SK-N-SH (cell line): ENCODE data around the gene MRPL14. TPM values are rescaled to one million over a fixed set of nuclear protein-coding genes. Genes with fewer than 3 reads are reported as not detected.

ENCODE experiments used
- CTCF ChIA-PET: fragments of 300-600, 350-600 bp; formaldehyde crosslinking; extraction: SDS; loops from one replicate; lab custom pipeline; 2021; lab: Yijun Ruan, JAX
- POLR2A ChIA-PET: fragments of 350-600 bp; sonication (Branson Sonifier 250); formaldehyde crosslinking; extraction: SDS; loops from one replicate; lab custom pipeline; 2020; ENCODE audit warnings: antibody characterized with exemption, inconsistent platforms; lab: Yijun Ruan, JAX
- DNase-seq: peaks from one replicate; pipeline ENCODE4 v3.0.0; 2012
- H2AFZ ChIP-seq: fragments of 200-600 bp; sonication (generic); 2 replicates; pipeline ENCODE4 v1.8.1; 2016; ENCODE audit warnings: antibody characterized with exemption, mild to moderate bottlenecking, low read depth
- H3F3A ChIP-seq: fragments of 200-600 bp; sonication (generic); replicated peaks from 2 replicates; pipeline ENCODE3; 2016; ENCODE audit warnings: antibody characterized with exemption, mild to moderate bottlenecking; ENCODE audit not compliant: insufficient read depth
- H3K27ac ChIP-seq, 2 experiments: fragments of 200-500 bp in 1 of 2; fragments of 200-600 bp in 1 of 2; sonication (Bioruptor generic) in 1 of 2; sonication (generic), shearing (Covaris generic) in 1 of 2; 2 replicates each; pipeline versions ENCODE4 v1.5.1 to v1.6.1; 2014 to 2016; ENCODE audit warnings: low read depth in 2 of 2, inconsistent platforms in 1 of 2, low read length in 1 of 2, mild to moderate bottlenecking in 1 of 2, mixed read lengths in 1 of 2
- H3K27me3 ChIP-seq: fragments of 200-600 bp; sonication (generic), shearing (Covaris generic); 2 replicates; pipeline ENCODE4 v1.6.1; 2016; ENCODE audit warnings: mixed run types; ENCODE audit not compliant: insufficient read depth
- H3K36me3 ChIP-seq, 2 experiments: fragments of 200-500 bp in 1 of 2; fragments of 200-600 bp in 1 of 2; sonication (Bioruptor generic) in 1 of 2; sonication (generic) in 1 of 2; replicated peaks in 1 of 2; 2 replicates each; pipeline versions ENCODE3 to v1.5.1; 2014 to 2016; ENCODE audit warnings: low read length in 1 of 2, mild to moderate bottlenecking in 1 of 2; ENCODE audit not compliant: insufficient read depth in 2 of 2, control insufficient read depth in 1 of 2
- H3K4me1 ChIP-seq, 2 experiments: fragments of 200-500 bp in 1 of 2; fragments of 200-600 bp in 1 of 2; sonication (Bioruptor generic) in 1 of 2; sonication (generic), shearing (Covaris generic) in 1 of 2; 2 replicates each; pipeline versions ENCODE4 v1.5.1 to v1.6.1; 2014 to 2016; ENCODE audit warnings: low read depth in 1 of 2, low read length in 1 of 2, mixed run types in 1 of 2; ENCODE audit not compliant: insufficient read depth in 2 of 2, control insufficient read depth in 1 of 2
- H3K4me2 ChIP-seq: fragments of 200-600 bp; sonication (generic), shearing (Covaris generic); 2 replicates; pipeline ENCODE4 v1.6.1; 2017; ENCODE audit warnings: mixed run types
- H3K4me3 ChIP-seq, 2 experiments: fragments of 200-500 bp in 1 of 2; fragments of 200-600 bp in 1 of 2; sonication (Bioruptor generic) in 1 of 2; sonication (generic), shearing (Covaris generic) in 1 of 2; 2 replicates each; pipeline versions ENCODE4 v1.5.1 to v1.8.1; 2014 to 2016; ENCODE audit warnings: low read depth in 2 of 2, inconsistent platforms in 1 of 2, low read length in 1 of 2, mild to moderate bottlenecking in 1 of 2, mixed read lengths in 1 of 2, moderate library complexity in 1 of 2
- H3K79me2 ChIP-seq: fragments of 200-600 bp; sonication (generic); 2 replicates; pipeline ENCODE4 v1.8.1; 2017; ENCODE audit warnings: mild to moderate bottlenecking; ENCODE audit not compliant: insufficient read depth
- H3K9ac ChIP-seq: fragments of 200-600 bp; sonication (generic); 2 replicates; pipeline ENCODE4 v1.6.1; 2017; ENCODE audit warnings: mixed run types
- H3K9me2 ChIP-seq: fragments of 200-600 bp; sonication (generic); 2 replicates; pipeline ENCODE4 v1.6.1; 2017; ENCODE audit warnings: mixed run types
- H3K9me3 ChIP-seq: fragments of 200-600 bp; sonication (generic); 2 replicates; pipeline ENCODE4 v1.6.1; 2017; ENCODE audit warnings: mixed run types, mild to moderate bottlenecking, moderate library complexity
- H4K20me1 ChIP-seq: fragments of 200-600 bp; sonication (generic); 2 replicates; pipeline ENCODE4 v1.6.1; 2017; ENCODE audit warnings: mild to moderate bottlenecking, mixed run types; ENCODE audit not compliant: insufficient read depth
- CHD2 ChIP-seq: fragments of 150-350 bp; IDR thresholded peaks from 2 replicates; pipeline ENCODE4 v1.6.1; 2018; ENCODE audit warnings: low read length; ENCODE audit not compliant: partially characterized antibody
- CTCF ChIP-seq: fragments of 200-600 bp; sonication (generic); IDR thresholded peaks from 2 replicates; pipeline ENCODE4 v1.6.1; 2017; ENCODE audit warnings: antibody characterized with exemption, mild to moderate bottlenecking, moderate library complexity
- ELF1 ChIP-seq: IDR thresholded peaks from 2 replicates; pipeline ENCODE4 v1.4.0; 2012
- EP300 ChIP-seq, 2 experiments: IDR thresholded peaks; 2 replicates each; pipeline versions ENCODE4 v1.4.0 to v1.6.1; 2012; ENCODE audit warnings: borderline replicate concordance in 1 of 2, low read depth in 1 of 2, low read length in 1 of 2
- EZH2phosphoT487 ChIP-seq: fragments of 200-600 bp; sonication (generic); IDR thresholded peaks from 2 replicates; pipeline ENCODE4 v1.6.1; 2017; ENCODE audit warnings: low read depth, mixed run types, mild to moderate bottlenecking, antibody characterized with exemption, moderate library complexity, borderline replicate concordance
- FOSL2 ChIP-seq: IDR thresholded peaks from 2 replicates; pipeline ENCODE4 v1.4.0; 2012; ENCODE audit warnings: low read depth, mild to moderate bottlenecking, moderate library complexity, borderline replicate concordance
- FOXJ3 ChIP-seq: sonication (generic); formaldehyde crosslinking; IDR thresholded peaks from 2 replicates; pipeline ENCODE4 v1.5.1; 2020; ENCODE audit warnings: mild to moderate bottlenecking, missing genetic modification reagents
- FOXM1 ChIP-seq: IDR thresholded peaks from 2 replicates; pipeline ENCODE4 v1.4.0; 2012; ENCODE audit warnings: low read depth, mild to moderate bottlenecking
- GABPA ChIP-seq: IDR thresholded peaks from 2 replicates; pipeline ENCODE4 v1.4.0; 2012; ENCODE audit warnings: low read depth, mild to moderate bottlenecking
- JUND ChIP-seq: IDR thresholded peaks from 2 replicates; pipeline ENCODE4 v1.4.0; 2012
- MEF2A ChIP-seq: IDR thresholded peaks from 2 replicates; pipeline ENCODE4 v1.4.0; 2012; ENCODE audit warnings: low read depth, borderline replicate concordance
- NFIC ChIP-seq: IDR thresholded peaks from 2 replicates; pipeline ENCODE4 v1.4.0; 2012; ENCODE audit warnings: borderline replicate concordance
- NRF1 ChIP-seq: IDR thresholded peaks from 2 replicates; pipeline ENCODE4 v1.6.1; 2012; ENCODE audit warnings: low read depth, mild to moderate bottlenecking, low read length
- POLR2AphosphoS5 ChIP-seq: IDR thresholded peaks from 2 replicates; pipeline ENCODE4 v1.6.1; 2012; ENCODE audit warnings: low read depth, low read length
- RAD21 ChIP-seq: IDR thresholded peaks from 2 replicates; pipeline ENCODE4 v1.6.1; 2012; ENCODE audit warnings: mild to moderate bottlenecking, low read length
- RCOR1 ChIP-seq: fragments of 150-350 bp; IDR thresholded peaks from 2 replicates; pipeline ENCODE4 v1.6.1; 2017; ENCODE audit warnings: antibody characterized with exemption, low read length
- RXRA ChIP-seq: IDR thresholded peaks from 2 replicates; pipeline ENCODE4 v1.4.0; 2012; ENCODE audit warnings: low read depth, mild to moderate bottlenecking, borderline replicate concordance
- SMC3 ChIP-seq: IDR thresholded peaks from 2 replicates; pipeline ENCODE4 v1.6.1; 2012; ENCODE audit warnings: low read depth, low read length, improper control_type of control experiment
- TAF1 ChIP-seq: IDR thresholded peaks from 2 replicates; pipeline ENCODE4 v1.6.1; 2012; ENCODE audit warnings: low read depth, mild to moderate bottlenecking, low read length, moderate library complexity, borderline replicate concordance
- USF2 ChIP-seq: fragments of 150-350 bp; IDR thresholded peaks from 2 replicates; pipeline ENCODE4 v1.6.1; 2017; ENCODE audit warnings: antibody characterized with exemption, low read length, low read depth, borderline replicate concordance
- YY1 ChIP-seq: IDR thresholded peaks from 2 replicates; pipeline ENCODE4 v1.4.0; 2012; ENCODE audit warnings: low read depth, mild to moderate bottlenecking
- WGBS: methylation state at CpG from one replicate; pipeline ENCODE4 v1.1.6; 2017; ENCODE audit warnings: low lambda C conversion rate; 5-methylcytosine and 5-hydroxymethylcytosine counted together
- polyA plus RNA-seq, 3 experiments: library from polyadenylated mRNA; depleted of rRNA; stranded (reverse); fragments of >200 nt; gene quantifications; 2 replicates each; pipeline ENCODE4 v1.2.3, GENCODE V29; 2012

MRPL14 gene
- polyA plus RNA-seq, 1 of the 3 experiments (the other 2 are of a cell fraction), result 97.0 TPM

DNA sequence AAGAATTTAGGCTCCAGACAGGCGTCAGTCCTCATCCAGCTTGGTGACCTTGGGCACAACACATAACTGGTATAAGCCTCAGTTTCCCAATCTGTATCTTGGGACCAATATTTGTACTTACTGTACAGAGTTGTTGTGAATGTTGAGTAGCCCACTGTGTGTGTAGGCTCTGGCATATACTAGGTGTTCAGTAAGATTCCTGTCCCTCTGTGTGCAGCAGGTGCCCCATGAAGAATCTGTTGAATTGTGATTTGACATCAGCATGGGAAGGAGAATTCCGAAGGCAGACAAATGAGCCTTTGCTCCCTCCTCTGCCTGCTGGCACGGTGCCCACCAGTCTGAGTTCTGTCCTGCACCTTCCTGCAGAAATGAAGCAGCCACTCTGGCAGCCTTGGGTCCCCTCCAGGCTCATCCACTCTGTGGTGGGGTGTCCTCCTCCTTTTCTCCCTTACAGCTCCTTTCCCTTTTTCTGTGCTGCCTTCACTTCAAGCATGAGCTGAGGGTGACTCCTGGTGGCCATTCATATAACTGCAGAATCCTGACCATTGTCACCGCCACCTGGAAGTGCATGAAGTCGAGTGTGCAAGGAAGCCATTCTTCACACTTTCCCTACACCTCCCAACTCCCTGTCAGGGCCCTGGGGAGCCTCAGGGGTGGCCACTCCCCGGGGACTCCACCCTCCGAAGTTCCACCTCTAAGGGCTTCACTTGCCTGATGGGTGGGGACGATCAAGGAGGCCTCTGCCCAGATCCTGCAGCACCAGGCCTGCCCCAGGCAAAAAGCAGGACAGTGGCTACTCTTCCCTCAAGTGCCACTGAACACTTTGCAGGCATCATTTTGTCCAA, 48.2 kb downstream of the MRPL14 start:
- H3K27ac ChIP-seq, result peak overlapping the region in 1 of 2 experiments; percentile 64; a peak in 1 of 4 replicates
- H3K4me2 ChIP-seq, result no peak overlapping the region
- peaks cover 11 to 79% of the 10 kb centered on the region in 2 experiments; a peak in 3 of 4 replicates for H3K4me1 ChIP-seq
- H3K36me3 ChIP-seq, result no peaks in the 10 kb centered on the region
- POLR2A ChIA-PET, result interaction anchor here (0.5 to 3.6 kb wide), 10 partner anchors 22 to 504 kb away, joined by 3 to 23 read pairs (median 4); partner anchors contain the start of genes POLH, VEGFA and XPO5
- no peak overlapping the region; a peak in 1 of 4 replicates for H3K4me3 ChIP-seq
- H3K9me3 ChIP-seq, result no peaks in the 10 kb centered on the region
- no peaks in the 10 kb centered on the region for H3F3A ChIP-seq
- no peak overlapping the region for H2AFZ ChIP-seq
- no peaks in the 10 kb centered on the region for H3K27me3 ChIP-seq
- no peak for TF ChIP-seq RXRA
- TF ChIP-seq RCOR1, result peak; percentile 14; the same call in 1 of the 2 replicates
- no peak for TF ChIP-seq FOSL2
- peak; percentile 99 for TF ChIP-seq RAD21
- TF ChIP-seq ELF1, result no peak
- TF ChIP-seq JUND, result no peak
- no peak for TF ChIP-seq MEF2A
- peak; percentile 81 for TF ChIP-seq CTCF
- TF ChIP-seq POLR2AphosphoS5, result no peak
- no peak for TF ChIP-seq EZH2phosphoT487
- no peak for TF ChIP-seq YY1
- TF ChIP-seq EP300 (IDR thresholded peaks at IDR 0.05; ENCODE audit: borderline replicate concordance in 1 of 2, low read depth in 1 of 2, low read length in 1 of 2), result no peak
- peak; percentile 22 for TF ChIP-seq CHD2
- TF ChIP-seq USF2, result no peak
- TF ChIP-seq NFIC, result no peak
- TF ChIP-seq FOXJ3 (CRISPR knock-in tag), result no peak
- no peak for TF ChIP-seq GABPA
- no peak; the same call in 1 of the 2 replicates for TF ChIP-seq NRF1
- no peak for TF ChIP-seq TAF1
- TF ChIP-seq SMC3, result peak; percentile 96
- TF ChIP-seq FOXM1, result no peak
- TF ChIP-seq, all 33 proteins: peak for 5
- H3K79me2 ChIP-seq, result no peaks in the 10 kb centered on the region
- WGBS, result 16% methylated on average over 8 of the region's 8 CpGs
- H3K9ac ChIP-seq, result no peak overlapping the region
- H3K9me2 ChIP-seq, result no peaks in the 10 kb centered on the region
- H4K20me1 ChIP-seq, result no peaks in the 10 kb centered on the region
- CTCF ChIA-PET, result interaction anchor here (0.6 to 12.1 kb wide), 87 partner anchors 9 to 569 kb away, joined by 3 to 212 read pairs (median 4); partner anchors contain the start of genes LRRC73, MRPS18A, RSPH9 and VEGFA
- peak; percentile 75 for DNase-seq
